Activated T-helper 17 cell treated with anti-CD3 and anti-CD28 coated beads, Interleukin-2, amount 50 U/mL, for 72 hours (primary cell): ENCODE data around the gene SMIM20. TPM values are rescaled to one million over a fixed set of nuclear protein-coding genes. Genes with fewer than 3 reads are reported as not detected.
"Not testable (repeated sequence)": the region's sequence is repeated elsewhere in the genome, so short reads cannot be mapped to it uniquely, and the experiment has no call there.

Experiments
- ATAC-seq: fragments of 150-1000 bp; cut with Tn5 transposase; replicated peaks from 2 replicates; pipeline ENCODE4 v1.10.0; 2021; ENCODE audit warnings: mild to moderate bottlenecking, moderate library complexity
- H3K27ac Mint-ChIP-seq: one replicate; pipeline ENCODE4 v1.8.0; 2022; ENCODE audit warnings: mixed read lengths
- H3K27me3 Mint-ChIP-seq: one replicate; pipeline ENCODE4 v1.8.0; 2022; ENCODE audit warnings: mixed read lengths
- H3K36me3 Mint-ChIP-seq: one replicate; pipeline ENCODE4 v1.8.0; 2022; ENCODE audit warnings: low read depth, mild to moderate bottlenecking, mixed read lengths
- H3K4me1 Mint-ChIP-seq: one replicate; pipeline ENCODE4 v1.8.0; 2022; ENCODE audit warnings: mixed read lengths
- H3K4me3 Mint-ChIP-seq: one replicate; pipeline ENCODE4 v1.8.0; 2022; ENCODE audit warnings: mild to moderate bottlenecking, mixed read lengths
- H3K9me3 Mint-ChIP-seq: one replicate; pipeline ENCODE4 v1.8.0; 2022; ENCODE audit warnings: mixed read lengths
- total RNA-seq, 2 donors: library from RNA; stranded (reverse); gene quantifications; one replicate each; pipeline ENCODE4 v1.2.3, GENCODE V29; 2022

SMIM20 gene
- total RNA-seq, 2 donors from 2014 or later: 21.8 to 33.7 TPM

DNA sequence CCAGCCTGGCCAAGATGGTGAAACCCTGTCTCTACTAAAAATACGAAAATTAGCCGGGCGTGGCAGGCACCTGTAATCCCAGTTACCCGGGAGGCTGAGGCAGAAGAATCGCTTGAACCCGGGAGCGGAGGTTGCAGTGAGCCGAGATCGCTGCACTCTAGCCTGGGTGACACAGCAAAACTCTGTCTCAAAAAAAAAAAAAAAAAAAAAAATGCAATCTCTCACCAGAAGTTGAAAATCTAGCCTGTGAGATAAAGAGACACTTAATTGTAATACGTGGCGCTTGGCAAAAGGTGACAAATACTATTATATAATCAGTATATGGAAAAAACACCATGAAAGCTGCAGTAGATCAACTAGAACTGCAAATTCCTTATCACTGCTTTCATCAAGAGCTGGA is 7.9 kb upstream of the SMIM20 start:
- H3K4me3 Mint-ChIP-seq, ATAC-seq, H3K4me1 Mint-ChIP-seq, H3K36me3 Mint-ChIP-seq, H3K27me3 Mint-ChIP-seq, H3K27ac Mint-ChIP-seq, H3K9me3 Mint-ChIP-seq: not testable (repeated sequence)

DNA sequence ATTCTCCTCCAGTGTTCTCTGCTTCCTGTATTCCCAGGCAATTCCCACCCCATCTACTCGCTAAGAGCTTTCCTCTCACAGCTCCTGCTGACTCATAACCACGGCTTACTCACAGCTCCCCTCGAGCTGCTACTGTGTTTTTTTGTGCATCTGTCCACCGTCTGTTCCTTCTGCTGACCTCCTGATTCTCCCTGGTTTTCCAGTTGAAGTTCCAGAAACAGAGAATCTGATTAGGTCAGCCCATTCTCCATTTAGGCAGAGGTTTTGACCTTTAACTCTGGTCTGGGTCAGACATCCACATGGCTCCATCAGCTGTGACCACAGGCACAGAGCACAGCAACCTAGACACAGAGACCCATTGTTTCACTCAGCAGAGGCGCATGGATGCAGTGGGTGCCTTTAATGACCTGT is 5.5 kb upstream of the SMIM20 start:
- H3K9me3 Mint-ChIP-seq: peaks cover 3% of the 10 kb centered on the region
- H3K27me3 Mint-ChIP-seq: no peaks in the 10 kb centered on the region
- peak overlapping the region; percentile 42 for H3K27ac Mint-ChIP-seq
- H3K4me3 Mint-ChIP-seq: no peak overlapping the region
- H3K4me1 Mint-ChIP-seq: peaks cover 9% of the 10 kb centered on the region
- H3K36me3 Mint-ChIP-seq: no peaks in the 10 kb centered on the region
- ATAC-seq: no peak

DNA sequence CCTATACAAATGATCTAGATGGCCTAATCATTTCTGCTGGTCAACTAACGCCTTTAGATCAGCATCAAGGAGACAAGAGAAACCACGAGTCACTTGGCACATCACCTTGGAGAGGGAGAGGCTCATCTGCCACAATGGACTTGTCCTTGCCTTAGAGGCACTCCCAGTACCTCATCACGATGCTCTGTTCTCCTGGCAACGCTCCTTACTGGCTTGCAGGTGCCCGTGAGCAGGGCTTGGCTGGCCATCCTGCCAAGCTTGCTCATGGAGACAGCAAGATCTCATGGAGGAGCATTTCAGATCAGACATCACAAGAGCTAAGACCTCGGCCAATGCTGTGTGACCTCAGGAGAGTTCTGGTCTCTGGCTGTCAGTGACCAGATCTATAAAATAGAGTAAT is 2.7 kb upstream of the SMIM20 start:
- no peak overlapping the region for H3K27ac Mint-ChIP-seq
- no peak for ATAC-seq
- peaks cover 6% of the 10 kb centered on the region for H3K9me3 Mint-ChIP-seq
- no peak overlapping the region for H3K4me3 Mint-ChIP-seq
- peaks cover 15% of the 10 kb centered on the region for H3K4me1 Mint-ChIP-seq
- H3K36me3 Mint-ChIP-seq: no peaks in the 10 kb centered on the region
- H3K27me3 Mint-ChIP-seq: no peaks in the 10 kb centered on the region

DNA sequence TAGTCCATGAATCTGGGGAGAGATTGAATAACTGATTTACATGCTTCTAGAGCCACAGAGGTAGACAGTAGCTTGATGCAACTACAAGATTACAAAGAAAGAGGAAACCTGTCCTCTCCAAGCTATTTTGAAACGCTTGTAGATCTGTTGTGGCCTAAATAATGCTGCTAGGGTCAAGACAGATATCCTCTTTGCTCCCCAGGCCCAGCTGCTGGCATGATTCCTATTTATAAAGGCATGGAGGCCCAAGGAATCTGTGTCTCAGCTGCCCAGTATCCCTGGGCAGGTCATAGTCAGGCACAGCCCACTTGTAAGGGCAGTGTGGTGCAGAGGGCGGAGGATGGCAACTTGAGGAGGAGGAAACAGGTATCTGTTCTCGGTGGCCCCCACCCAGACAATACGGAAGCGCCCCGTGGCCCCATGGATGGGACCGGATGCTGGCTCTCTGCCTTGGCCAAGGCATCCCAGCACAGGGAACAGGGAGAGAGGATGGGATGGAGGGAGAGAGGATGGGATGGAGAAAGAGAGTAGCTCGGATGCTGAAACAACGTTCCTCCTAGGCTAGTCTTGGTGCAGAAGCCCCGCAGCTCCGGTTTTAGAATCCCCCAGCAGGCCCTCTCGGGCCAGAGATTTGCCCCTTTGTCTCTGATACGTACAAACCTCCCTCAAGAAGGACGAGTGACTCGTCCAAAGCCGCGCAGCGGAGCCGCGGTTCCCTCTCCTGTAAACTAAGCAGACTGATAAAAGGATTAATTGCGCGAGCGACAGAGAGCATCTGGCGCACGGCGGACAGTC is 767 bp upstream of the SMIM20 start:
- H3K4me1 Mint-ChIP-seq: peaks cover 15% of the 10 kb centered on the region
- H3K9me3 Mint-ChIP-seq: peaks cover 6% of the 10 kb centered on the region
- peak; percentile 7 for ATAC-seq
- H3K27me3 Mint-ChIP-seq: no peaks in the 10 kb centered on the region
- peak overlapping the region; percentile 94 for H3K27ac Mint-ChIP-seq
- H3K36me3 Mint-ChIP-seq: no peaks in the 10 kb centered on the region
- H3K4me3 Mint-ChIP-seq: peak overlapping the region; percentile 92

DNA sequence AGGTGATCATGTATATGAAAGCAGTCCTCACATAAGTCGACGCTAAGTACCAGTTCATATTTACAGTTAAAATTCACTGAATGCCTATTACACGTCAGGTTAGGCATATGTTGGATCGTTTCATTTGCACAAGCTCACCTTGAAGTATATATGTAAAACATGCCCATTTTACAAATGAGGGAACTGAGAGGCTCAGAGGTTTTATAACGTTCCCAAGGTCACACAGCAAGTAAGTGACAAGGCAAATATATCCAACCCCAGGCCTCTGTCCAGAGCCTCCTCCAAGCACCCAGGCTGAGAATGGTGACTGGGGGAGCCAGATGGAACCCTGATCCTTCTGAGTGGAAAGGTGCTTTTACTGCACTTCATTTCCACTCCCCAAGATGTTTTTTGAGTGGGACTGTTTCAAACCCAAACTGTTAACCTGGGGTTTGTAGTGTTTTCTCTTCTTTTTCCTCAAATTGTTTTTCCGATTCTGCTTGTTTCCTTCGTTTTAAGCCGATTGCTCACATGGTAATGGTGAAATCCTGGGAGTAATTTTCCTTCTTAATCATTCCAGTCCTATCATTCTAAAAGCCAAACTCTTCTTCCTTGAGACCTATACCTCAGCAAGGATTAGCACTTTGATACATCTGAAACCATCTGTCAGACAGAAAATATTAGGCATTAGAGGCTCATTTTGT is 791 bp downstream of the SMIM20 start:
- Mint-ChIP-seq H3K27me3 (no peaks in the 10 kb centered on the region), H3K36me3 (no peaks in the 10 kb centered on the region), H3K4me1 (peaks cover 15% of the 10 kb centered on the region), H3K9me3 (peaks cover 3% of the 10 kb centered on the region), H3K4me3 (peak overlapping the region; percentile 92), H3K27ac (peak overlapping the region; percentile 94)
- no peak for ATAC-seq

DNA sequence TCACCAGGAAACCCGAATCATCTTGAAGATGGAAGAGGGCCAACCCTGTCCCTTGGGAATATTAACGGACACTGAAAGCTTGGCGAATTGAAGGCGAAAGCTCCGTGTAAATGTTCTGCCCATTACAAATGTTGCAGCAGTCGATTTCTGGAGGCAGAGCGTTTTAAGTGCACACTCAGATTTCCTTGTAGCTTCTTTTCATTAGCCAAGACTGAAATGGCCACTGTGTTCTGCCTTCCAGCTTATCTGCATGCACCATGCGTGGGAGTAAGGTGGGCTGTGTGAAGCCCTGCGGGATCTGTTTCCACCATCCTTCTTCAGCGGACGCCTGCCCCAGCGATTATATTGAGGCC is 1.3 kb downstream of the SMIM20 start:
- H3K27me3 Mint-ChIP-seq: no peaks in the 10 kb centered on the region

DNA sequence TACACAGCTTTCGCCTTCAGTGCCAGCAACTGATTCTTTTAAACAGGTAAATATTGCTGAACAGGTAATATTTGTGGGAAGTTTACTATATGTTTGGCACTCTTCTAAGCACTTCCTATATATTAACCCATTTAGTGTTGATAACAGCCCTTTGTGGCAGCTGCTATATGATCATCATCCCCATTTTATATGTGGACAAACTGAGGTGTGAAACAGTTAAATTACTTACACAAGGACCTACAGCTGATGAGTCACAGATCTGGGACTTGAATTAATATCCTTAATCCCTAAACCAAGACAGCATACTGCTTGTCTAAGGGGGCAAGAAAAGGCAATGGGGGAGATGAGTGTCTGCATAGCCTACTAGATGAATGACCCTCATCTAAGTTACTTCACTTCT is 2.9 kb downstream of the SMIM20 start:
- H3K9me3 Mint-ChIP-seq: peaks cover 3% of the 10 kb centered on the region
- H3K27me3 Mint-ChIP-seq: no peaks in the 10 kb centered on the region
- ATAC-seq: no peak
- H3K36me3 Mint-ChIP-seq: peaks cover 9% of the 10 kb centered on the region
- no peak overlapping the region for H3K27ac Mint-ChIP-seq
- no peak overlapping the region for H3K4me3 Mint-ChIP-seq
- H3K4me1 Mint-ChIP-seq: peaks cover 24% of the 10 kb centered on the region

More for the DNA sequence above, 1.3 kb downstream of the SMIM20 start:
- ATAC-seq: no peak
- H3K4me3 Mint-ChIP-seq: peak overlapping the region; percentile 92
- peaks cover 15% of the 10 kb centered on the region for H3K4me1 Mint-ChIP-seq
- H3K36me3 Mint-ChIP-seq: no peaks in the 10 kb centered on the region
- peaks cover 3% of the 10 kb centered on the region for H3K9me3 Mint-ChIP-seq
- H3K27ac Mint-ChIP-seq: peak overlapping the region; percentile 94

DNA sequence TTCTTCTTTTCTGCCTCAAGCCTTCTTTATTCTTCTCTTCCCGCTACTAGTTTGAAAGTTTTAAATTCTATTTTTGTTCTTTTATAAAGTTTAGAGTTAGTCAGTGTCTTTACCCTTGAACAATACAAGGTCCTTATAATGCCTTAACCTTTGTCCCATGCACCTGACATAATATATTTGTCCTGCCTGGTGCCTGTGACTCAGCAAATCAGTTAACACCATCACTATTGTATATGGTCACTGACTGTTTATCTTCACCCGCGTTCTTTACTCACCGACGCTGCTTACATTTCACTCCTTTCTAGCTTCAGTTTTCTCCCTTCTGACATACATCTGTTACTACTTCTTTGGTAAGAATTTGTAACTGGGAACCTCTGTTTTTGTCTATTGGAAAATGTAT is 5.7 kb downstream of the SMIM20 start:
- peaks cover 14% of the 10 kb centered on the region for H3K4me1 Mint-ChIP-seq
- H3K9me3 Mint-ChIP-seq: peaks cover 3% of the 10 kb centered on the region
- no peak overlapping the region for H3K27ac Mint-ChIP-seq
- no peak overlapping the region for H3K4me3 Mint-ChIP-seq
- H3K27me3 Mint-ChIP-seq: no peaks in the 10 kb centered on the region
- peaks cover 9% of the 10 kb centered on the region for H3K36me3 Mint-ChIP-seq
- no peak for ATAC-seq

DNA sequence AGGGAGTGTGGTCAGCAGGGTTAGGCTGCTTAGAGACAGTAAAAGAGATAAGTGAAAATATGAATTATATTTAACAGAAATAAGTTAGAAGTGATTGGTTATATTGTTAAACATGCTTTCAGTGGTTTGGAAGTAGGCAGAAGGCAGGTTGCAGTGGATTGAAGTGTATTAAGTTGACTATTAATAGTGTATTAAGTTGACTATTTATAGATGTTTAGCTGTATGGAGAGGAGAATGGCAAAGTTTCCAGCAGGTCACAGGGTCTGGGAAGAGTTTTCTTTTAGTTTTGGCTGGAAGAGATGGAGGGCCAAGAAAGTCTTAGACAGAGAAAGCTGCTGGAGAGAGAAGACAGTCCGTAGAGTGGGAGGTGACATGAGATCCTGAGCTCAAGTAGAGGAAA is 7.9 kb downstream of the SMIM20 start:
- no peaks in the 10 kb centered on the region for H3K9me3 Mint-ChIP-seq
- no peak overlapping the region for H3K27ac Mint-ChIP-seq
- H3K27me3 Mint-ChIP-seq: no peaks in the 10 kb centered on the region
- peaks cover 9% of the 10 kb centered on the region for H3K4me1 Mint-ChIP-seq
- no peak for ATAC-seq
- peaks cover 9% of the 10 kb centered on the region for H3K36me3 Mint-ChIP-seq
- H3K4me3 Mint-ChIP-seq: no peak overlapping the region

DNA sequence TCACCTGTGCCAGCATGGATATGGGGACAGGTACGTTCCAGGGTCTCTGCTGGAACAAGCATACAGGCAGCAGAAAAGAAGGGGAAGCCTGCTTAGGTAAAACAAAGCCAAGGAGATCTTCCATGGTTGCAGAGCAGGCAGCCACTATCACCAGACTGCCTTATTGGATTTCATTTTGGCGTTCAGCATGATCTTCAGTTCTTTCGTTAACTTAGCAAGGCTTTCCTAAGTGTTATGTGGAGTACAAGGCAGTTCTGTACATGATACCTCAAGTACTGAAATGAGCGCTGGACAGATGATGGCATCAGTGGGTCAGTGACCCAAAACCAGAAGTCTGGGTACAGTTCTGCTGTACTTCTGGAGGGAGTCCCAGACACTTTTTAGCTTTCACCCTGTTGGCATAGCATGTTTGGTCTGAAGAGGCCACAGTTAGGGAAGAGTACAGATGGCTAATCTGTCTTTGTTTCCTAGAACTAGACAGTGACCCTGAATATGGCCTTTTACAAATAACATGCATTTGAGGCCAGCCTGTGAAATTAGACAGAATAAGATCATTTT is 8.9 kb downstream of the SMIM20 start:
- Mint-ChIP-seq H3K4me1 (peaks cover 9% of the 10 kb centered on the region), H3K36me3 (peaks cover 9% of the 10 kb centered on the region), H3K9me3 (no peaks in the 10 kb centered on the region), H3K4me3 (no peak overlapping the region), H3K27ac (no peak overlapping the region), H3K27me3 (no peaks in the 10 kb centered on the region)
- no peak for ATAC-seq

DNA sequence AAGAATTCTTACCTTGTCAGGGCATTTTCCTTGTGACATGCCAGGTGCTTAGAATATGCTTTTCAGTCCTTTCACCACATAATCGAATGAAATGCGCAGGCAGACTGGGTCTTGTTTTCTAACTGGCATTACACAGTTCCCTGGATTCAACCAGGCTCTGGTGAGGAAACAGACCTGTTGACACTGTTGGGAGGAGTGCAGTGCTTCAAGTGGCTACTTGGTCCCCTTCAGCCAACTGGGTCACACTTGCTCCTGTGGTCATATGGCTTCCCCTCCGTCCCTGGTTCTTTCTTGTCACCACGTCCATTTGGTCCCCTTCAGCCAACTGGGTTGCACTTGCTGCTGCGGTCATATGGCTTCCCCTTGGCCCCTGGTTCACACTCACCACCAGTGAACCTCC is 9.7 kb downstream of the SMIM20 start:
- Mint-ChIP-seq H3K36me3 (peaks cover 9% of the 10 kb centered on the region), H3K9me3 (no peaks in the 10 kb centered on the region), H3K4me1 (peaks cover 9% of the 10 kb centered on the region), H3K4me3 (no peak overlapping the region), H3K27ac (no peak overlapping the region), H3K27me3 (no peaks in the 10 kb centered on the region)
- ATAC-seq: no peak

DNA sequence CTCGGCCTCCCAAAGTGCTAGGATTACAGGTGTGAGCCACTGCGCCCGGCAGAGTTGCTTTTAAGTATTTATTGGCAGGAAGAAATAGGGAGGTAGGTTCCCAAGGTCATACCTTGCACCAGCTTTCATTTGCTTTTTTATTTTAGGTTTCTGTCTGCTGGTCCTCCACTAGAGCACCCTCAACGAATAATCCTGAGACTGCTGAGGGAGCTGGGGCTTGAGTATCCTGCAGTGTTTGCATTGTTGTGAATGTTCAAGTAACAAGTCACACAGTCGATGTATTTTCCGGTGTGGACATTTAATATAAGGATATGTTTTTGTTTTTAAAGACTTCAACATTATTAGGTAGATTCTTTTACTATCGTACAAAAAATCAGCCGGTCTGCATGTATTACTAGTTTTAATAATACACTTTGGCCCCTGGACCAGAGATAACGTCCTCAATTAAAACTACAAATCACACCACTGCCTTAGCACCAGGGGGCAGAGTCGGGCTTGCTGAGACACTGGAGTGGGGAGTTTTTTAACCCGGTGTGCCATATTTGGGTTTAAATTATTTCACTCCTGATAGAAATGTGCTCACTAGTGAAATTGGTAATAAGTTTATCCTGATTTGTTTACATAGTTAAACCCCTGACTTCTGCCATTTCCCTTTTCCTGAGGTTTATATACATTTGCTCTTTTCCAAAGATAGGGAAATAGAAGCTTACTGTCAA is 11.6 kb downstream of the SMIM20 start:
- peak; percentile 37 for ATAC-seq
- Mint-ChIP-seq H3K4me3 (no peak overlapping the region), H3K27ac (no peak overlapping the region), H3K27me3 (no peaks in the 10 kb centered on the region), H3K9me3 (no peaks in the 10 kb centered on the region), H3K36me3 (peaks cover 21% of the 10 kb centered on the region), H3K4me1 (peaks cover 9% of the 10 kb centered on the region)

DNA sequence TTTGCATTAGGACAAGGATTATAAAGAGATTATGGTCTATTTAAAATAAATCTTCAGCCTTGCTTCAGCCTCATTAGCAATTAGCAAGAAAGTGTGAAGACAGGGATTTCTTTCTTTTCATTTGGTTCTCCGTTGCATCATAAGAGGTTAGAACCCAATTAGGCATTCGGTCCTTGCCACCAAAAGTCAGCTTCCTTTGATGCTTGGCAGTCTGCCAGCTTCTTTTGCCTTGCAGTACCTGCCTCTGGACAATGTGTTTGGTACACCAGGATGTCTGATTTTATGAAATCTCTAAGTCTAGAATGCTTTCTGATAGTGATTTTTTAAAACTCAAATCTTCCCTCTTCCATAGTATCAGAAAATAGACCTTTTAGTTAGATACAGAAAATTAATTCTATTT is 12.4 kb downstream of the SMIM20 start:
- H3K27ac Mint-ChIP-seq: no peak overlapping the region
- H3K27me3 Mint-ChIP-seq: no peaks in the 10 kb centered on the region
- peaks cover 14% of the 10 kb centered on the region for H3K36me3 Mint-ChIP-seq
- H3K9me3 Mint-ChIP-seq: no peaks in the 10 kb centered on the region
- peaks cover under 1% of the 10 kb centered on the region for H3K4me1 Mint-ChIP-seq
- no peak for ATAC-seq
- H3K4me3 Mint-ChIP-seq: no peak overlapping the region

DNA sequence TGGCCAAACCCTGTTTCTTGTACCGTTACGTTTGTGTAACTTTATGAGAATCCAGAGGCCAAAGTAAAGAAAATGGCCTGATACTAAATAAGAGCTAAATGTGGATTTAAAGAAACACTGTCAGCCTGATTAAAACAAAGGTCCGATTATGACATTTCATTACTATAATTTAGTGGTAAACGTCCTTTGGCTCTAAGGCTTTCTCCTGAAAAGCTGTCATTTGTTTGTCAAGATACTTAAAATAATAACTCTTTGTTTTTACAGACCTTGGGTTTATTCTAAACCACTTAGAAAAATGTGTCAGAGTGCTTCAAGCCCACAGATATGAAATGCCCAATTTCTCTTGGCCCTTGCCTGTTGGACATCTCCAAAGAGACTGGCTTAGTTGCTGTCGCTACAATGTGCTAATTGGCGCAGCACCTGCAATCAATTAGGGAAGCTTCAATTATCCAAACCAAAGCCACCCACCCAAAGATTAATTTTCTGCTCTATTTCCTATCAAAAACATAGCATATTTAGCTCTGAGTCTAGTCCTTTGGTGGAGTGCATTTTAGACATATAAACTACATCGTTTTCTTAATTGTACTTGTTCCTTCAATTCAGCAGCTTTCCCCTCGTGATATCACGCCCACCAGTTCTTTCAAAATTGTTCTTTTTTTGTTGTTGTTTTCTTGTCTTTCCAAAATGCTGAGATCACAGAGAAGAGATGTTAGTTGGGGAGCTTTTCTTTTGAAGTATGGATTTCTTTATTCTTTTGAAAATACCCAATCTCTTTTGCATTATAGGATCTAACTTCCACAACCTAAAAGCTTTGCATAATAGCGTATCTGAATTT is 13.6 kb downstream of the SMIM20 start:
- Mint-ChIP-seq H3K4me1 (no peaks in the 10 kb centered on the region), H3K27me3 (no peaks in the 10 kb centered on the region), H3K36me3 (peaks cover 14% of the 10 kb centered on the region), H3K4me3 (no peak overlapping the region), H3K27ac (no peak overlapping the region), H3K9me3 (no peaks in the 10 kb centered on the region)
- no peak for ATAC-seq
